GM12878 (cell line): ENCODE measurements around the gene TMEM106A. TPM values are rescaled to one million over a fixed set of nuclear protein-coding genes. Genes with fewer than 3 reads are reported as not detected.

Source experiments
- ATF7 ChIP-seq: fragments of 450-650 bp; IDR thresholded peaks from 2 replicates; pipeline ENCODE4 v1.6.1; 2016; ENCODE audit warnings: low read depth, mild to moderate bottlenecking
- CBX3 ChIP-seq: fragments of 200-600 bp; sonication (generic); IDR thresholded peaks from 2 replicates; pipeline ENCODE4 v1.6.1; 2016; ENCODE audit warnings: low read depth, borderline replicate concordance
- CHD4 ChIP-seq: fragments of 200-600 bp; sonication (generic); IDR thresholded peaks from 2 replicates; pipeline ENCODE4 v1.6.1; 2016; ENCODE audit warnings: mild to moderate bottlenecking
- EGR1 ChIP-seq, 2 experiments: IDR thresholded peaks; 1 replicate in 1 of 2; 2 replicates in 1 of 2; pipeline ENCODE4 v1.6.1; 2011 to 2012; ENCODE audit warnings: low read depth in 2 of 2, low read length in 2 of 2, borderline replicate concordance in 1 of 2, mild to moderate bottlenecking in 1 of 2, moderate library complexity in 1 of 2
- FOXK2 ChIP-seq: fragments of 450-650 bp; IDR thresholded peaks from 2 replicates; pipeline ENCODE4 v1.6.1; 2017; ENCODE audit warnings: mild to moderate bottlenecking, moderate library complexity
- FOXM1 ChIP-seq: IDR thresholded peaks from 2 replicates; pipeline ENCODE4 v1.6.1; 2012; ENCODE audit warnings: low read depth, mild to moderate bottlenecking, inconsistent platforms, low read length, moderate library complexity
- GATAD2B ChIP-seq: fragments of 450-650 bp; conservative IDR thresholded peaks from 2 replicates; pipeline ENCODE4 v1.6.1; 2017; ENCODE audit warnings: low read depth, mild to moderate bottlenecking, moderate library complexity
- HDAC6 ChIP-seq: fragments of 200-600 bp; sonication (generic); IDR thresholded peaks from one replicate; pipeline ENCODE4 v1.8.0; 2017; ENCODE audit warnings: antibody characterized with exemption; ENCODE audit not compliant: unreplicated experiment
- IRF4 ChIP-seq: IDR thresholded peaks from 2 replicates; pipeline ENCODE4 v1.6.1; 2011; ENCODE audit warnings: low read depth, low read length
- MXI1 ChIP-seq: fragments of 150-350 bp; IDR thresholded peaks from 2 replicates; pipeline ENCODE4 v1.6.1; 2011; ENCODE audit warnings: low read depth, mild to moderate bottlenecking, inconsistent platforms, low read length, improper control_type of control experiment
- POU2F2 ChIP-seq: IDR thresholded peaks from 3 replicates; pipeline ENCODE4 v1.6.1; 2011; ENCODE audit warnings: low read depth, mild to moderate bottlenecking, low read length, borderline replicate concordance
- RELA ChIP-seq: fragments of 450-650 bp; IDR thresholded peaks from 2 replicates; pipeline ENCODE4 v1.8.0; 2014; ENCODE audit warnings: borderline replicate concordance; ENCODE audit not compliant: partially characterized antibody
- STAT3 ChIP-seq: IDR thresholded peaks from 2 replicates; pipeline ENCODE4 v1.6.1; 2011; ENCODE audit warnings: low read depth, low read length, improper control_type of control experiment
- SUZ12 ChIP-seq: fragments of 200-600 bp; sonication (generic); IDR thresholded peaks from one replicate; pipeline ENCODE4 v1.6.1; 2018; ENCODE audit warnings: antibody characterized with exemption, mild to moderate bottlenecking; ENCODE audit not compliant: unreplicated experiment
- TARDBP ChIP-seq: IDR thresholded peaks from 2 replicates; pipeline ENCODE4 v1.6.1; 2016; ENCODE audit warnings: borderline replicate concordance
- ZNF217 ChIP-seq: fragments of 450-650 bp; IDR thresholded peaks from 2 replicates; pipeline ENCODE4 v1.6.1; 2017; ENCODE audit warnings: antibody characterized with exemption, mild to moderate bottlenecking
- polyA plus RNA-seq, 11 experiments: library from polyadenylated mRNA; depleted of rRNA in 4 of 11; unstranded in 6 of 11; stranded (reverse) in 5 of 11; fragments of >200 nt; fragmentation: Nextera tagmentation in 4 of 11; fragmentation: Illumina TruSeq in 1 of 11; extraction: Ambion mirVana in 4 of 11; extraction: Trizol in 1 of 11; gene quantifications; 1 replicate in 1 of 11; 2 replicates in 10 of 11; pipeline versions ENCODE4 v1.2.1 to v1.2.3, GENCODE V29; 2011 to 2016; ENCODE audit warnings: inconsistent platforms in 2 of 11, missing spikeins in 2 of 11, low read depth in 1 of 11
- total RNA-seq, 4 experiments: library from RNA; depleted of rRNA in 3 of 4; stranded (reverse); fragments of >200 nt in 3 of 4; fragmentation: Illumina TruSeq in 1 of 4; extraction: Trizol in 1 of 4; gene quantifications; 2 replicates each; pipeline versions ENCODE4 v1.2.1 to v1.2.3, GENCODE V29; 2013 to 2021
- TF ChIP-seq, protein P1 (sequence below): fragments of 150-350 bp; IDR thresholded peaks from 2 replicates; pipeline ENCODE4 v1.6.1; 2016; ENCODE audit warnings: low read depth, low read length
- TF ChIP-seq, protein P2 (sequence below): fragments of 450-650 bp; IDR thresholded peaks from 2 replicates; pipeline ENCODE4 v1.6.1; 2017; ENCODE audit warnings: antibody characterized with exemption, mild to moderate bottlenecking, moderate library complexity
- TF ChIP-seq, protein P3 (sequence below): IDR thresholded peaks from 2 replicates; pipeline ENCODE4 v1.6.1; 2012; ENCODE audit warnings: low read length, inconsistent platforms
- TF ChIP-seq, protein P4 (sequence below): fragments of 450-650 bp; IDR thresholded peaks from 2 replicates; pipeline ENCODE4 v1.6.1; 2017; ENCODE audit warnings: mild to moderate bottlenecking, low read depth, inconsistent platforms; ENCODE audit not compliant: poor library complexity, severe bottlenecking

TMEM106A gene
- total and polyA plus RNA-seq, 10 of the 15 experiments (the other 5 are each of a cell fraction or from before 2014, with no cell fraction given): 2.3 to 18.7 (median 9.3) TPM

DNA sequence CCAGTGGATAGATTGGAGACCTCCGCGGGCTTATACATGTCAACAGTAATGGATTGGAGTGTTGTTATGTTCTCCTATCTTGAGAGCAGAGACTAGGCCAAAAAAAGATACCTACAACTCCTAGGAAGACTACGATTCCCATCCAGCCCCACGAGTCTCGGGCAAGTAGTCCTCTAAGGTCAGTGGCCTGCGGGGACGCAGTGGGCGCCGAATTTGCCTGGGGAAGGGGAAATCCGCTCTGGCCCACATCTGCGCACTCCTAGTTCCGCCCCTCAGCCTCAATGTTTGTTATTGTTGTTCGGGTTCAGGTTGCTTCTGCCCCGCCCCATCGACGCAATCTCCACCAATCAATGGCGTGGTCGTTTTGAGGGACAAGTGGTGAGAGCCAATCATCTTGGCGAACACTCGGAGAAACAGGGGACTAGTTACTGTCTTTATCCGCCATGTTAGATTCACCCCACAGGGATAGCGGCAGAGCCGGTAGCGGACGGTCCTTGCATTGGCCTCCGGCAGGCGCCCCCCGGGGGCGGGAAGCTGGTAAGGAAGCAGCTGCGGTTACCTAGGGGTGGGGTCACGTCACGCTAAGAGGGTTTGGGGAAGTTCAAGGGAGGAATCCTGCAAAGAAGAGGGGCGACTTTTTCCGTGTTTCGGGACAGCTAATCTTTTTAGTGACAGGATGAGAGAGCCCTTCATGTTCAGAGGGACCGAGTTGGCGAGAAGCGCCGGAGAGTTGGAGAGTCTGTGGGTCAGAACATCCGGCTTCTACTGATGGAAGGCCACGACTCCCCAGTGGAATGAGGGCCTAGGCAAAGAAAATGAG is 40.7 kb upstream of the TMEM106A start, which contains the start of gene NBR1 (continued):
- TF ChIP-seq, protein P1, sequence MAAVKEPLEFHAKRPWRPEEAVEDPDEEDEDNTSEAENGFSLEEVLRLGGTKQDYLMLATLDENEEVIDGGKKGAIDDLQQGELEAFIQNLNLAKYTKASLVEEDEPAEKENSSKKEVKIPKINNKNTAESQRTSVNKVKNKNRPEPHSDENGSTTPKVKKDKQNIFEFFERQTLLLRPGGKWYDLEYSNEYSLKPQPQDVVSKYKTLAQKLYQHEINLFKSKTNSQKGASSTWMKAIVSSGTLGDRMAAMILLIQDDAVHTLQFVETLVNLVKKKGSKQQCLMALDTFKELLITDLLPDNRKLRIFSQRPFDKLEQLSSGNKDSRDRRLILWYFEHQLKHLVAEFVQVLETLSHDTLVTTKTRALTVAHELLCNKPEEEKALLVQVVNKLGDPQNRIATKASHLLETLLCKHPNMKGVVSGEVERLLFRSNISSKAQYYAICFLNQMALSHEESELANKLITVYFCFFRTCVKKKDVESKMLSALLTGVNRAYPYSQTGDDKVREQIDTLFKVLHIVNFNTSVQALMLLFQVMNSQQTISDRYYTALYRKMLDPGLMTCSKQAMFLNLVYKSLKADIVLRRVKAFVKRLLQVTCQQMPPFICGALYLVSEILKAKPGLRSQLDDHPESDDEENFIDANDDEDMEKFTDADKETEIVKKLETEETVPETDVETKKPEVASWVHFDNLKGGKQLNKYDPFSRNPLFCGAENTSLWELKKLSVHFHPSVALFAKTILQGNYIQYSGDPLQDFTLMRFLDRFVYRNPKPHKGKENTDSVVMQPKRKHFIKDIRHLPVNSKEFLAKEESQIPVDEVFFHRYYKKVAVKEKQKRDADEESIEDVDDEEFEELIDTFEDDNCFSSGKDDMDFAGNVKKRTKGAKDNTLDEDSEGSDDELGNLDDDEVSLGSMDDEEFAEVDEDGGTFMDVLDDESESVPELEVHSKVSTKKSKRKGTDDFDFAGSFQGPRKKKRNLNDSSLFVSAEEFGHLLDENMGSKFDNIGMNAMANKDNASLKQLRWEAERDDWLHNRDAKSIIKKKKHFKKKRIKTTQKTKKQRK: peak; percentile 58
- TF ChIP-seq ATF7: no peak; the same call in 1 of the 2 replicates
- no peak for TF ChIP-seq CHD4
- TF ChIP-seq EGR1 (IDR thresholded peaks at IDR 0.05; ENCODE audit: borderline replicate concordance in 1 of 2, low read depth in 2 of 2, low read length in 2 of 2): peak in 1 of 2 experiments; percentile 73; a peak in 2 of 3 replicates
- TF ChIP-seq CBX3: no peak
- TF ChIP-seq RELA: peak; percentile 24
- TF ChIP-seq MXI1: no peak
- TF ChIP-seq ZNF217: no peak
- TF ChIP-seq, protein P2, sequence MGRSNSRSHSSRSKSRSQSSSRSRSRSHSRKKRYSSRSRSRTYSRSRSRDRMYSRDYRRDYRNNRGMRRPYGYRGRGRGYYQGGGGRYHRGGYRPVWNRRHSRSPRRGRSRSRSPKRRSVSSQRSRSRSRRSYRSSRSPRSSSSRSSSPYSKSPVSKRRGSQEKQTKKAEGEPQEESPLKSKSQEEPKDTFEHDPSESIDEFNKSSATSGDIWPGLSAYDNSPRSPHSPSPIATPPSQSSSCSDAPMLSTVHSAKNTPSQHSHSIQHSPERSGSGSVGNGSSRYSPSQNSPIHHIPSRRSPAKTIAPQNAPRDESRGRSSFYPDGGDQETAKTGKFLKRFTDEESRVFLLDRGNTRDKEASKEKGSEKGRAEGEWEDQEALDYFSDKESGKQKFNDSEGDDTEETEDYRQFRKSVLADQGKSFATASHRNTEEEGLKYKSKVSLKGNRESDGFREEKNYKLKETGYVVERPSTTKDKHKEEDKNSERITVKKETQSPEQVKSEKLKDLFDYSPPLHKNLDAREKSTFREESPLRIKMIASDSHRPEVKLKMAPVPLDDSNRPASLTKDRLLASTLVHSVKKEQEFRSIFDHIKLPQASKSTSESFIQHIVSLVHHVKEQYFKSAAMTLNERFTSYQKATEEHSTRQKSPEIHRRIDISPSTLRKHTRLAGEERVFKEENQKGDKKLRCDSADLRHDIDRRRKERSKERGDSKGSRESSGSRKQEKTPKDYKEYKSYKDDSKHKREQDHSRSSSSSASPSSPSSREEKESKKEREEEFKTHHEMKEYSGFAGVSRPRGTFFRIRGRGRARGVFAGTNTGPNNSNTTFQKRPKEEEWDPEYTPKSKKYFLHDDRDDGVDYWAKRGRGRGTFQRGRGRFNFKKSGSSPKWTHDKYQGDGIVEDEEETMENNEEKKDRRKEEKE: no peak
- no peak for TF ChIP-seq HDAC6
- TF ChIP-seq FOXK2: peak; percentile 90
- TF ChIP-seq, protein P3, sequence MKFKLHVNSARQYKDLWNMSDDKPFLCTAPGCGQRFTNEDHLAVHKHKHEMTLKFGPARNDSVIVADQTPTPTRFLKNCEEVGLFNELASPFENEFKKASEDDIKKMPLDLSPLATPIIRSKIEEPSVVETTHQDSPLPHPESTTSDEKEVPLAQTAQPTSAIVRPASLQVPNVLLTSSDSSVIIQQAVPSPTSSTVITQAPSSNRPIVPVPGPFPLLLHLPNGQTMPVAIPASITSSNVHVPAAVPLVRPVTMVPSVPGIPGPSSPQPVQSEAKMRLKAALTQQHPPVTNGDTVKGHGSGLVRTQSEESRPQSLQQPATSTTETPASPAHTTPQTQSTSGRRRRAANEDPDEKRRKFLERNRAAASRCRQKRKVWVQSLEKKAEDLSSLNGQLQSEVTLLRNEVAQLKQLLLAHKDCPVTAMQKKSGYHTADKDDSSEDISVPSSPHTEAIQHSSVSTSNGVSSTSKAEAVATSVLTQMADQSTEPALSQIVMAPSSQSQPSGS: no peak
- TF ChIP-seq, protein P4, sequence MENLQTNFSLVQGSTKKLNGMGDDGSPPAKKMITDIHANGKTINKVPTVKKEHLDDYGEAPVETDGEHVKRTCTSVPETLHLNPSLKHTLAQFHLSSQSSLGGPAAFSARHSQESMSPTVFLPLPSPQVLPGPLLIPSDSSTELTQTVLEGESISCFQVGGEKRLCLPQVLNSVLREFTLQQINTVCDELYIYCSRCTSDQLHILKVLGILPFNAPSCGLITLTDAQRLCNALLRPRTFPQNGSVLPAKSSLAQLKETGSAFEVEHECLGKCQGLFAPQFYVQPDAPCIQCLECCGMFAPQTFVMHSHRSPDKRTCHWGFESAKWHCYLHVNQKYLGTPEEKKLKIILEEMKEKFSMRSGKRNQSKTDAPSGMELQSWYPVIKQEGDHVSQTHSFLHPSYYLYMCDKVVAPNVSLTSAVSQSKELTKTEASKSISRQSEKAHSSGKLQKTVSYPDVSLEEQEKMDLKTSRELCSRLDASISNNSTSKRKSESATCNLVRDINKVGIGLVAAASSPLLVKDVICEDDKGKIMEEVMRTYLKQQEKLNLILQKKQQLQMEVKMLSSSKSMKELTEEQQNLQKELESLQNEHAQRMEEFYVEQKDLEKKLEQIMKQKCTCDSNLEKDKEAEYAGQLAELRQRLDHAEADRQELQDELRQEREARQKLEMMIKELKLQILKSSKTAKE: no peak
- TF ChIP-seq FOXM1: no peak
- no peak for TF ChIP-seq SUZ12
- TF ChIP-seq POU2F2: peak; percentile 87; the same call in 2 of the 3 replicates
- no peak for TF ChIP-seq STAT3
- TF ChIP-seq TARDBP: no peak
- TF ChIP-seq GATAD2B: no peak
- TF ChIP-seq IRF4: 0 out of 2 replicates have a peak, but pooled peaks have one; percentile 22
